HG02840 (cell line): ENCODE measurements around the gene GPATCH1.

Experiments
- ATAC-seq: cut with Tn5 transposase; IDR thresholded peaks from one replicate; pipeline ENCODE4 v1.9.1; 2021; ENCODE audit warnings: mild to moderate bottlenecking, moderate library complexity, moderate number of reproducible peaks; ENCODE audit not compliant: unreplicated experiment, low FRiP score

GPATCH1 gene

DNA sequence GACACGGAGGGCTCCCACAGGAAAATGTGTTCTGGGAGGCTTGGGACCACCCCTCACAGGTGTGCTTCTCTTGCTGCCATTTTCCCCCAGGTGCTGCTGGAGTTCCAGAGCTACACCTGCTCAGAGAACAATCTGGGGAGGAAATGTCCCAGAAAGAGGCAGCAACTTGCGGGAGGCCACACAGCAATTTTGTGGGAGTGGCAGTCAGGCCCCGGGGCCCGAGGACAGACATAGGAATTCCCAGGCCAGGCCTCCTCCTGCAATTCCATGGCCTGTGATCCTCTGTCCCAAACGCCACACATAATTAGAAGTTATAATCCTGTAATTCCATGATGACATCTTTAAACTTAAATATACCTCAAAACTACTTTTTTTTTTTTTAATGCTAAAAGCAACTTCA, 18.1 kb upstream of the GPATCH1 start:
- ATAC-seq = no peak

- ATAC-seq = no peak
These were observed 17.6 kb upstream of the GPATCH1 start for GRCh38 chr19:33063356-33063752.

GRCh38 chr19:33063753-33064457, 17.1 kb upstream of the GPATCH1 start:
- no peak for ATAC-seq

- ATAC-seq = no peak
These were observed 16.6 kb upstream of the GPATCH1 start for GRCh38 chr19:33064458-33064791.

DNA sequence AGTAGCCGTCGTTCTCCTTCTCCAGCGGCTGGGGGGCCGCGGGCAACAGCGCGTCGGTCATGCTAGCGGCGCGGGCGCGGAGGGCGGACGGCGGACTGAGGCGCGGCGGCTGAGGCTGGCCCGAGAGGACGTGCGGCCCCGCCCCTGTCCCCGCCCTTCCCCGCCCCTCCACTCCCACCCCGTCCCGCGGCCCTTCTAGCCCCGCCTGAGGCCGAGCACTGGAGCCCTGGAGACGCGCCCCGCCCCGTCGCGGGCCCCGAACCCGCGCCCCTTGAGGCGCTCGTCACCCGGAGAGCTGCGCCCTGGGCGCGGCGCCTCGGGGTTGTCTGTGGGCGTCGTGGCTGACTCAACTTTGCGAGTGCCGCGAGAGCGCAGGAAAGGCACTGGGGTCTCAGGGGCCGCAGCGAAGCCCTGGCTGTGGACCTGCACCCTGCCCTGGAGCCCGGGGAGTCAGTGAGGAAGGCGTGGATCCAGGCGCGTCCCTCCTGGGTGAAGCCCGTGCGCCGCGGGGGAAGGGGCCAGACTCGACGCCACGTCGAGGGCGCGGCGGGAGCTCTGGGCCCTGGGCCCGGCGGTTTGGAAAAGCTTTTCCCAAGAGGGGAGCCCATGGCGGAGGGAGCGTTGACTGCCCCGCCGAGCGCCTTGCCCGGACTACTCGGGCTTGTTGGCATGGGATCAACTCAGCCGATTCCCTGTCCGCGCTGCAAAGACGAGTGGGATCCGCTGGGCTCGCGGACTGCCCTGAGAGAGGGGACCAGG, 16.0 kb upstream of the GPATCH1 start, which contains the start of gene RHPN2:
Gene RHPN2 (minus strand): TSS at position 97 of the 759 bp plus-strand sequence. CDS start 36 bp downstream, at position 61.
- ATAC-seq = no peak

DNA sequence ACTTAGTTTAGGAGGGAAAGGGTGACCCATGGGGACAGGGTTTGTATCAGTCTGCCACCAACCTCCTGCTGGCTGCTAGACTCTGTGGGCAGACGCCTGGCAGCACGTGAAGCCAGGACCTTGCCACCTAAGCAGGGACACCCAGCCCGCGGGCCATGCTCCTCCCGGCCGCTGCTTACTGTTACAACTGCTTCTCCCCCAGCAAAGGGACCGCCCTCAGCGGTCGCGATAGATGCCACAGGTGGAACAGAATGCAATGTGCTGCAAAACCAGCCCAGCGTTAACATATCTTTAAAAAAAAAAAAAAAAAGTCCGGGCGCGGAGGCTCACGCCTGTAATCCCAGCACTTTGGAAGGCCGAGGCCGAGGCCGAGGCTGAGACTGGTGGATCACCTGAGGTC, 14.4 kb upstream of the GPATCH1 start:
- ATAC-seq = no peak

DNA sequence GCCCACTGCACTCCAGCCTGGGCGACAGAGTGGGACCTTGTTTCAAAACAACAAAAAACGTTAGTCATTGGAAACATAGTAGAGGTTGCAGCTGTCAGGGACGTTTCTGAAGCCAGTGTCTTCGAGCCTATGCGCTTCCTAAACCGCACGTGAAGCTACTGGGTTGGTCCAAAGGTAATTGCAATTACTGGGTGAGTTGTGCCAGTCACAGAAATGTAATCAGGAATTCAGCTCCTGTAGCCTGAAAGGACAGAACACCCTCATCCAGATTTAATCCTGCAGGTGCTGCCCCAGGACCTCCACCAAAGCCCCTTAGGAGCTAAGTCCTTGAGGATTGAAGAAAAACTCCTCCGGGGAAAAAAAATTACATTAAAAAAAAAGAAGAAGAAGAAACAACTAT, 13.9 kb upstream of the GPATCH1 start:
- ATAC-seq = no peak

GRCh38 chr19:33071887-33072286, 9.1 kb upstream of the GPATCH1 start:
- no peak for ATAC-seq

GRCh38 chr19:33075519-33075918, 5.5 kb upstream of the GPATCH1 start:
- ATAC-seq = no peak

- ATAC-seq = no peak
These were observed 4.7 kb downstream of the GPATCH1 start for GRCh38 chr19:33085570-33086128.

DNA sequence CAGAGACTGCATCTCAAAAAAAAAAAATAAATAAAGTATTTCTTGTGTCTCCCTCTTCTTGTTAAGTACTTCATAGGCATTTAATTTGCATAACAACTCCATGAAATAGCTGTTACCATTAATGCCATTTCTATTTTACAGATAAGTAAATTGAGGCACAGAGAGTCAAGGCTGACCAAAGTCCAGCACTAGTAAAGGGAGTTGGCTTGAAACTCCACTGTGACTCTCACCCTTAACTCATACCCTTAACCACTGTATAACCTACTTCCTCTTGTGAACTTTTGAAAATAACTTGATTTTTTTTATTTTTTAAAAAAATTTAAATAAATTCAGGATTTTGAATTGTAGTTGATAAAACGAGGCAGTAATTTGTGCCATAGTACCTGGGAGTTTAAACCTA, 6.0 kb downstream of the GPATCH1 start:
- no peak for ATAC-seq

DNA sequence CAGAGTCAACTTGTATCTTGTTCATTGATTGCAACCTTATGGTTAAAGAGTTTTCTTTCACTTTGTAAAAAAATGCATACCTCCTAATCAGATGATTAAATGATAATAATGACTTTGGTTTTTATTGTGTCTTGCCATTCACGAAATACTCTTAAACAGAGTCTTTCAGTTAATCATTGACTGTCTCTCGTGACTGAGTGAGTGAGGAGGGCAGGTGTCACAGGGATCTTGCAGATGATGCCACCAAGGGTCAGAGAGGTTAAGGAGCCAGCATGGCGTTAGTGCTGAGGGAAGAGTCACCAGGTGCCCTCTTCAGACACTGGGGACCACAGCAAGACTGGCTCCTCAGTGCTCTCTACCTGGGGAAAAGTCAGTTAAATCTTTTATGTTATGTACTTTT, 8.0 kb downstream of the GPATCH1 start:
- no peak for ATAC-seq

DNA sequence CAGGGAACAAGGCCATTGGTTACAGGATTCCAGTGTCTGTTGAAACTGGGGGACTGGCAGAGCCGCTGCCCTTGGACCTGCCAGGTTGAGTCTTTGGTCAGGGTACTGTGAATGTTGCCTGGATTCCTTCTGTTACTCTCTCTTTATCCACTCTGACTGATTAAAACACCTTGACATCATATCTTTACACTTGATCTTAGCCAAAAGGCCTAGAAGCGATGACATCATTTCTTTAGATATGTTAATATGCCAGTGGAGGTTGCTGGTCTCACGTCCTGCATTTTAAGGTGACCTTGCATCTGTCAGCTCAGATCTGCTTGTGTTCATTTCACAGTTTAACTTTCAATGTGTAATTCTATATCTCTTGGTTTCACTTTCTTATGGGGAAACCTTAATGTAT, 9.2 kb downstream of the GPATCH1 start:
- no peak for ATAC-seq

DNA sequence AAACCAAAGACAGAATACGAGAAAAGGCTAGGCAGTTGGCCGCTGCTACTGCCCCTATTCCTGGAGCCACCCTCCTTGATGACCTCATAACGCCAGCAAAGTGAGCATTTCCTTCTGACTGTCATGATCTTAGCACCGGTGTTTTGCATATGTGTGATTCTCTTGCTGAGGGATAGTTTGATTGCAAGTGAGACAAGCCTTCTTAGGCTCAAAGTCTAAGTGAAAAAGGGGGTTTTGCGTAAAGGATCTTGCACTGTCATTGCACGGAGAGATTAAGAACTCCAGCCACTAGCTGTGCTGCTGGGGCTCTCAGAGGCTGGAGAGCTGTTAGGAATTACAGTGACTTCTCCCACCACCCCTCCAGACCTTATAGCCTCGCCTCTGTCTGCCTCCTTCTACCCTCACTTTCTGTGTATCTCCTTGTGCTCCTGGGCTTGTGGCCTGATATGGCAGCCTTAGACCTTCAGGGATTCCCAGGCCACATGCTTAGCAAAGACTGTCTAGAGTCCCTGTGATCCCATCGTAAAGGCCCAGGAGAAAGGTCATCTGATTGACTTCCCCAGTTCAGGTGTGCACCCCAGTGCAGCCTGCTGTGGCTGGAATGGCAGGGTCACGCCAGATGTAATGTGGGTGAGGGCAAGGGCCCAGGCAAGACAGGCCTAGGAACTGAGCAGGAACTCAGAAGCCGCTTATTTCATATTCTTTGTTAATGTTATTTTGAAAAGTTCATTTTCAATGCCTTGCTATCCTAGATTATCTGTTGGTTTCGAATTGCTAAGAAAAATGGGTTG, 12.6 kb downstream of the GPATCH1 start:
- ATAC-seq = no peak

GRCh38 chr19:33094436-33095067, 13.6 kb downstream of the GPATCH1 start:
- no peak for ATAC-seq

DNA sequence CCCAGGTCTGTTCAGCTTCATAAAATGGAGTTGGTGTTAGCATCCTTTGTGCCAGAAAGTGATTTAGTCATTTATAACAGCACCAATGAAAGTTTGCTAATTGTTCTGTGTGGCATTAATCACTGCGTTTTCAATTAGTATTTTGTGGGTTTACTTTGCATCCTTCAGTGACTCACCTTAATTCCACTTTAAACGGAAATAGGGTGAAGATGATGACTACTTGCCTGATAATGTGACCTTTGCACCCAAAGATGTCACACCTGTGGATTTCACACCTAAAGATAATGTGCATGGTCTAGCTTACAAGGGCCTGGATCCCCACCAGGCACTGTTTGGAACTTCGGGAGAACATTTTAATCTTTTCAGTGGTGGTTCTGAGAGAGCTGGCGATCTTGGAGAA, 15.0 kb downstream of the GPATCH1 start:
- ATAC-seq = no peak

- no peak for ATAC-seq
These were observed 17.1 kb downstream of the GPATCH1 start for GRCh38 chr19:33098055-33098534.

DNA sequence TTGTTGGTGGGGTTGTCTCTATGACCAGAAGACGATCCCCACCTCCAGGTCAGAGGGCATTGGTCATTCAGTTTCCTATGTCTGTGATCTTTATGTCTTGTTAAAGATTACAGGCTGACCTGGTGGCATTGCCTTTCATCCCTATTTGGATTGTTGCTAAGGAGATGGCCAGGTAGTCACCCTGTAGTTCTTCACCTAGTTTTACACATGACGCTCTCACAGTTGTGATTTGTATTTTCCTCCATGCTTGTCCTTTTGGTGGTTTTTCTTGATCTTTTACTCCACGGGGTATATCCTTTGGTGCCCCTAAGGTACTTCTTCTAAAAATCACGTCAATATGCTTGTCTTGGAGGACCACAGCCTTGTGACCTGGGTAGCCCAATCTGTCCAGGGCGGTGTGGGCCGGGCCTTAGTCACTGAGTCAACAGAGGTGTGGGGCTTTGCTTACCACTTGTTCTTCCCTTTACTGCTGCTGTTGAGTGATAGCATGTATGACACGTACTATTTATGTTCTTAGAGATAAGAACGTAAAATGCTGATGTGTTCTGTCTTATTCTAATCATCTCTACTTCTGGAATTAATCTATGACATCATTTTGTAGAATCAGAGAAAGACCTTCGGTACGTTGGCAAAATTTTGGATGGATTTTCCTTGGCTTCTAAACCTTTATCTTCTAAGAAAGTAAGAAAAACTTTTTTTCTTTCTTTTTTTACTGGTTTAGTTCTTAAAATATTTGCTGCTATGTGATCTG, 20.1 kb downstream of the GPATCH1 start:
- ATAC-seq = no peak

- no peak for ATAC-seq
These were observed 21.9 kb downstream of the GPATCH1 start for GRCh38 chr19:33102893-33103292.

DNA sequence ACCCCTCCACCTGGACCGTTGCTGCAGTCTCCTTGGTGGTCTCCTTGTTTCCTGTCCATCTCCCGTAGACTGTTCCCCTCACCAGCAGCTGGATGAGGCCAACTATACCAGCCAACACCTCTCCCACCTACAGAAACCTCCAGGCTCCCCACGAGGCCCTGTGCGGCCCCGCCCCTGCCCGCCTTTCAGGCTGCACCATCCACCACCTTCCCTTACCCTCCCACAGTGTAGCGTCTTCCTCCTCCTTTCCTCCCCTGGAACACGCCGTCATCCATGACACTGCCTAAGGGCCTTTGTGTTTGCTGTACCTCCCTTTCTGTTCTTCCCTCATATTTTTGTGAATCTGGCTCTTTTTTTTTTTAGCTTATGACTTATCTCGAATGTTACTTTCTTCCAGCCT, 27.2 kb downstream of the GPATCH1 start:
- ATAC-seq = no peak
